ENCODE results near the gene PNO1.

PNO1 gene

DNA sequence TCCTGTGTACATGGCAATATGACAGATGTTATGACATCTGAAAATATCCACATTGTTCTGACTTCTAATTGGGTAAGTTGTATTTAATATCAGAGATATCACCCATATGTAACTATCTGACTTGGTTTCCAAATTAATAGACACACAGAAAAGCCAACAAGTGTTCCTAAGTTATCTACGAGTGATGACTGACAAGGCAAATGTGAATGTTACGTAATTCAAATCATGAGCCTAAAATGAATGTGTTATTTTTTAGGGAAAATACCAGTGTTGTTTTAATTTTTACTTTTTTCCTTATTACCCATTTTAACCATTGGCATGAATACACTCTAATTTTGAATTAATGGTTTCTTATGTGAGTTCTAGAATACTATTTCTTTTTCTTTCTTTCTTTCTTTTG lies 15.8 kb upstream of the PNO1 start:
- no CpG with 5 or more reads among the region's 2 CpGs for WGBS (ENCODE audit: extremely low coverage, insufficient coverage, insufficient read length)
- H3K9me3 ChIP-seq (ENCODE audit: insufficient read depth, low read depth, low read length), result no peaks in the 10 kb centered on the region
- H2AK5ac ChIP-seq (ENCODE audit: low read length), result no peak overlapping the region
- H3K23ac ChIP-seq (ENCODE audit: low read length), result no peak overlapping the region
- H4K12ac ChIP-seq (ENCODE audit: low read depth, low read length), result no peak overlapping the region
- H3K27ac ChIP-seq (ENCODE audit: low read depth, low read length), result no peak overlapping the region
- H3K14ac ChIP-seq (ENCODE audit: low read length), result no peak overlapping the region
- no peaks in the 10 kb centered on the region for H3K4me1 ChIP-seq (ENCODE audit: control insufficient read depth in 1 of 2, insufficient read depth in 2 of 2, low read length in 2 of 2)
- H3K79me1 ChIP-seq (ENCODE audit: low read length), result no peaks in the 10 kb centered on the region
- no peak overlapping the region for H2AFZ ChIP-seq (ENCODE audit: insufficient read depth, low read length, poor library complexity)
- H3K36me3 ChIP-seq (ENCODE audit: control insufficient read depth in 1 of 2, insufficient read depth in 2 of 2, low read length in 2 of 2), result peaks cover 1 to 3% of the 10 kb centered on the region in 2 experiments
- H3K18ac ChIP-seq (ENCODE audit: low read length), result no peak overlapping the region
- no peak overlapping the region for H3K4ac ChIP-seq (ENCODE audit: low read depth, low read length)
- H3K79me2 ChIP-seq (ENCODE audit: control insufficient read depth, insufficient read depth, low read length, poor library complexity), result no peaks in the 10 kb centered on the region
- no peak overlapping the region for H2BK120ac ChIP-seq (ENCODE audit: insufficient read depth, low read length, poor library complexity)
- DNase-seq, result no peak
- no peak overlapping the region for H3K4me2 ChIP-seq (ENCODE audit: low read length)
- H3K9ac ChIP-seq (ENCODE audit: low read length), result no peak overlapping the region
- no peak overlapping the region for H2BK5ac ChIP-seq (ENCODE audit: low read depth, low read length, poor library complexity)
- H2BK12ac ChIP-seq (ENCODE audit: low read length), result no peak overlapping the region
- H4K91ac ChIP-seq (ENCODE audit: low read depth, low read length), result no peak overlapping the region
- no peaks in the 10 kb centered on the region for H3K27me3 ChIP-seq (ENCODE audit: insufficient read depth, low read length)
- H3K4me3 ChIP-seq (ENCODE audit: low read depth, low read length), result no peak overlapping the region
- H4K8ac ChIP-seq (ENCODE audit: low read depth, low read length), result no peak overlapping the region

DNA sequence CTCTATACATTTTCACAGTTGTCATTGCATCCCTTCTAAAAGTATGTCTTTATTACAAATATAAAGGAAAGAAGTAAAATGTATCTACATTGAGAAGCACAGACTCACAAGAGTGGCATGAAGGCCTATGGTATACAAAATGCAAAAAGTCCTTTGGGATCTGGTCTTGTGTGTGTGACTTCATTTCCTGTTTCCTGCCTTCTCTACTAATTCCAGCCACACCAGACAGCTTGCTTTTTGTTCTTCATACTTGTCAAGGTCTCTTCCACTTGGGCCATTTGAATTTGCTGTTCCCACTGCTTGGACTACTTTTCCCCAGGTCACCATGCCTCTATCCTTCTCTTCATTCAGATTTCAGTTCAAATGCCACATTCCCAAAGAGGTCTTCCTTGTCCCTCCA lies 6.7 kb upstream of the PNO1 start:
- H3K27me3 ChIP-seq (ENCODE audit: insufficient read depth, low read length), result no peaks in the 10 kb centered on the region
- H2BK12ac ChIP-seq (ENCODE audit: low read length), result no peak overlapping the region
- no peak overlapping the region for H3K27ac ChIP-seq (ENCODE audit: low read depth, low read length)
- H3K4ac ChIP-seq (ENCODE audit: low read depth, low read length), result no peak overlapping the region
- no peak overlapping the region for H3K9ac ChIP-seq (ENCODE audit: low read length)
- no peak overlapping the region for H2BK120ac ChIP-seq (ENCODE audit: insufficient read depth, low read length, poor library complexity)
- no peak overlapping the region for H3K18ac ChIP-seq (ENCODE audit: low read length)
- H3K79me2 ChIP-seq (ENCODE audit: control insufficient read depth, insufficient read depth, low read length, poor library complexity), result no peaks in the 10 kb centered on the region
- peaks cover 0 to 1% of the 10 kb centered on the region in 2 experiments for H3K36me3 ChIP-seq (ENCODE audit: control insufficient read depth in 1 of 2, insufficient read depth in 2 of 2, low read length in 2 of 2)
- no peaks in the 10 kb centered on the region for H3K9me3 ChIP-seq (ENCODE audit: insufficient read depth, low read depth, low read length)
- H3K23ac ChIP-seq (ENCODE audit: low read length), result no peak overlapping the region
- no peak overlapping the region for H3K4me3 ChIP-seq (ENCODE audit: low read depth, low read length)
- no peak overlapping the region for H3K14ac ChIP-seq (ENCODE audit: low read length)
- H3K79me1 ChIP-seq (ENCODE audit: low read length), result no peaks in the 10 kb centered on the region
- no peak overlapping the region for H2AFZ ChIP-seq (ENCODE audit: insufficient read depth, low read length, poor library complexity)
- H4K91ac ChIP-seq (ENCODE audit: low read depth, low read length), result no peak overlapping the region
- no peak overlapping the region for H2AK5ac ChIP-seq (ENCODE audit: low read length)
- no peak overlapping the region for H4K12ac ChIP-seq (ENCODE audit: low read depth, low read length)
- H3K4me2 ChIP-seq (ENCODE audit: low read length), result no peak overlapping the region
- H4K8ac ChIP-seq (ENCODE audit: low read depth, low read length), result no peak overlapping the region
- H2BK5ac ChIP-seq (ENCODE audit: low read depth, low read length, poor library complexity), result no peak overlapping the region
- no peak for DNase-seq
- peaks cover 0 to 2% of the 10 kb centered on the region in 2 experiments for H3K4me1 ChIP-seq (ENCODE audit: control insufficient read depth in 1 of 2, insufficient read depth in 2 of 2, low read length in 2 of 2)

DNA sequence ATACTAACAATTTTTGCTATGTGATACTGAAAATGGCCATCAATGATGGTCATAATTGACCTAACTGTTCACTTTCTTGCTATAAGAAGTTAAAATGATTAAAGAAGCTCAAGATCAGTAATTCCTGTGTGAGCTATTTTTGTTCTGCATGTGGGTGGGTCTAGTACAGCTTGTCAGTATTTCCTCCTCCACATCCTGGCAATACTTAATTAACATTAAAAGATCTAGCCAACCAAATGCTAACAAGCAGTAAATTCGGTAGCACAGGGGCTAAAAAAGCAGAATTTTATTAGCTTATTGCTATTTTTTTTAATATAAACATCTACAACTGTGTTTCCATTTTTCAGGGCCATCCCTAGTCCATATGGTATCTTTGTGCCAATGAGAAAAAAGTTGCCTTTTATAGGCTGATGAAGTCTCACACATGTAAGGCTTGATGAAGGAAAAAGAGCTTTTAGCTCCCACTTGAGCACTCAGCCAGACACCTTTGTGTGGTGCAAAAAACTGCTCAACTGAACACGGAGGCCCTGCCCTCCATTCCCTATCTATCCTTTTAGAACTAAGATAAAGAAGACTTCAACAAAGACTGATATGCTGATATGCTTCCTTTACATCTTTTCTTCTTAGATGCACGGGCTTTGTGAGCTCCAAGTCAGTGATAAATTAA lies 4.9 kb upstream of the PNO1 start:
- DNase-seq, result no peak
- H2AK5ac ChIP-seq (ENCODE audit: low read length), result no peak overlapping the region
- H3K4me2 ChIP-seq (ENCODE audit: low read length), result no peak overlapping the region
- H3K9me3 ChIP-seq (ENCODE audit: insufficient read depth, low read depth, low read length), result no peaks in the 10 kb centered on the region
- no CpG with 5 or more reads among the region's 3 CpGs for WGBS (ENCODE audit: extremely low coverage, insufficient coverage, insufficient read length)
- H3K18ac ChIP-seq (ENCODE audit: low read length), result no peak overlapping the region
- no peak overlapping the region for H3K27ac ChIP-seq (ENCODE audit: low read depth, low read length)
- no peak overlapping the region for H4K91ac ChIP-seq (ENCODE audit: low read depth, low read length)
- H3K79me2 ChIP-seq (ENCODE audit: control insufficient read depth, insufficient read depth, low read length, poor library complexity), result peaks cover 6% of the 10 kb centered on the region
- H3K4ac ChIP-seq (ENCODE audit: low read depth, low read length), result no peak overlapping the region
- no peak overlapping the region for H3K14ac ChIP-seq (ENCODE audit: low read length)
- no peak overlapping the region for H2BK120ac ChIP-seq (ENCODE audit: insufficient read depth, low read length, poor library complexity)
- no peak overlapping the region for H3K23ac ChIP-seq (ENCODE audit: low read length)
- no peak overlapping the region for H2AFZ ChIP-seq (ENCODE audit: insufficient read depth, low read length, poor library complexity)
- H4K12ac ChIP-seq (ENCODE audit: low read depth, low read length), result no peak overlapping the region
- no peak overlapping the region for H2BK5ac ChIP-seq (ENCODE audit: low read depth, low read length, poor library complexity)
- no peak overlapping the region for H3K4me3 ChIP-seq (ENCODE audit: low read depth, low read length)
- H3K4me1 ChIP-seq (ENCODE audit: control insufficient read depth in 1 of 2, insufficient read depth in 2 of 2, low read length in 2 of 2), result peaks cover 0 to 2% of the 10 kb centered on the region in 2 experiments
- no peak overlapping the region for H4K8ac ChIP-seq (ENCODE audit: low read depth, low read length)
- no peak overlapping the region for H2BK12ac ChIP-seq (ENCODE audit: low read length)
- no peak overlapping the region for H3K9ac ChIP-seq (ENCODE audit: low read length)
- no peaks in the 10 kb centered on the region for H3K27me3 ChIP-seq (ENCODE audit: insufficient read depth, low read length)
- peaks cover 0 to 1% of the 10 kb centered on the region in 2 experiments for H3K36me3 ChIP-seq (ENCODE audit: control insufficient read depth in 1 of 2, insufficient read depth in 2 of 2, low read length in 2 of 2)
- H3K79me1 ChIP-seq (ENCODE audit: low read length), result peaks cover 7% of the 10 kb centered on the region

GRCh38 chr2:68155618-68156017 lies 2.1 kb upstream of the PNO1 start:
- Histone ChIP-seq H3K9ac (ENCODE audit: low read length) (no peak overlapping the region), H3K79me1 (ENCODE audit: low read length) (peaks cover 9% of the 10 kb centered on the region), H3K18ac (ENCODE audit: low read length) (no peak overlapping the region), H3K4me2 (ENCODE audit: low read length) (no peak overlapping the region), H3K27me3 (ENCODE audit: insufficient read depth, low read length) (no peaks in the 10 kb centered on the region), H3K9me3 (ENCODE audit: insufficient read depth, low read depth, low read length) (no peaks in the 10 kb centered on the region), H2BK5ac (ENCODE audit: low read depth, low read length, poor library complexity) (no peak overlapping the region), H3K4me3 (ENCODE audit: low read depth, low read length) (no peak overlapping the region), H3K14ac (ENCODE audit: low read length) (no peak overlapping the region), H3K4ac (ENCODE audit: low read depth, low read length) (no peak overlapping the region), H2AFZ (ENCODE audit: insufficient read depth, low read length, poor library complexity) (no peak overlapping the region), H2BK12ac (ENCODE audit: low read length) (no peak overlapping the region), H4K12ac (ENCODE audit: low read depth, low read length) (no peak overlapping the region), H3K27ac (ENCODE audit: low read depth, low read length) (no peak overlapping the region), H2BK120ac (ENCODE audit: insufficient read depth, low read length, poor library complexity) (no peak overlapping the region), H3K4me1 (ENCODE audit: control insufficient read depth in 1 of 2, insufficient read depth in 2 of 2, low read length in 2 of 2) (peaks cover 0 to 2% of the 10 kb centered on the region in 2 experiments), H3K23ac (ENCODE audit: low read length) (no peak overlapping the region), H3K79me2 (ENCODE audit: control insufficient read depth, insufficient read depth, low read length, poor library complexity) (peaks cover 8% of the 10 kb centered on the region), H3K36me3 (ENCODE audit: control insufficient read depth in 1 of 2, insufficient read depth in 2 of 2, low read length in 2 of 2) (peaks cover under 1 to 1% of the 10 kb centered on the region in 2 experiments), H4K91ac (ENCODE audit: low read depth, low read length) (no peak overlapping the region), H2AK5ac (ENCODE audit: low read length) (no peak overlapping the region), H4K8ac (ENCODE audit: low read depth, low read length) (no peak overlapping the region)
- WGBS (ENCODE audit: extremely low coverage, insufficient coverage, insufficient read length), result no CpG with 5 or more reads among the region's 7 CpGs
- no peak for DNase-seq
